ENCODE data around the gene LRFN2.

- no peak for TF ChIP-seq CTCF (IDR thresholded peaks at IDR 0.05)
- TF ChIP-seq EP300 (IDR thresholded peaks at IDR 0.05), result no peak
- no peak for TF ChIP-seq POLR2A (IDR thresholded peaks at IDR 0.05)
- no peak for TF ChIP-seq POLR2AphosphoS5 (IDR thresholded peaks at IDR 0.05)
Observed at GRCh38 chr6:40350747-40351217, 236.4 kb downstream of the LRFN2 start.
